ENCODE measurements around the gene ICAM5. TPM values are rescaled to one million over a fixed set of nuclear protein-coding genes. Genes with fewer than 3 reads are reported as not detected.

The ICAM5 gene
- total and polyA plus RNA-seq, 5 experiments from 2014 or later: not detected

DNA sequence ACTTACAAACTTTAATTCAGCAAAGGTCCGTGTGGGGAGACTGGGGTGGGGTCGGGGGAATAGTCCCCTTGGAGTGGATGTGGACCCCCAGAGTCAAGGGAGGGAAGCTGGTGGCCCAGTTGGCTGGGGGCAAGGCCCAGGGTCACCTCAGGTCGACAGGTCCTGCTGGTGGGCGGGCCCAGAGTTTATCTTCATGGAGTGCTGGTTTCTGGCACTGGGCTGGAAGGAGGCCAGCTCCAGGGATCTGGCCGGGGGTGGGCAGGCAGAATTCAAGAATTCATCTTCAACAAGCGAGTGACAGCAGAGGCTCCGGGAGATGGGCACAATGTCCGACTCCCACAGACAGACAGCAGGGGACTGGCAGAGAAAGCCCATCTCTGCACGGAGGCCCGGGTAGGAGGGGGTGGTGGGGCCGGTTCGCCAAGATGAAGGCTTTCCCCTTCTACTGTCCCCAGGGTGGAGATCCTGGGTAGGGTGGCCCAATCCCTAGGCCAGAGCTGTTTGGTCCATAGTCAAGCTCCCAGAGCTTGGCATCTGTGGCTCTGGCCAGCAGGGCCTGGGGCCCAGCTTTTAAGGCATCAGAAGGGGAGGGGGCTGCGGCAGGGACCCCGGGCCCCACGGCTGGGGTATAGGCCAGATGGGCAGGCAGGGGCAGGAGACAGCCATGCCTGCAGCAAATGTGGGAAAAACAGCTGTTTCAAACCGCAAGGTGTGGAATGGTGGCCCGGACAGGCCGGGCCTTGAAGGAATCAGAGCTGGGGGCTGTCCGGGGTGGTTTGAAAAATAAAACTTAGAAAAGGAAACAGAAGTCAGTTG, 26.7 kb downstream of the ICAM5 start:
- DNase-seq: no peak

DNA sequence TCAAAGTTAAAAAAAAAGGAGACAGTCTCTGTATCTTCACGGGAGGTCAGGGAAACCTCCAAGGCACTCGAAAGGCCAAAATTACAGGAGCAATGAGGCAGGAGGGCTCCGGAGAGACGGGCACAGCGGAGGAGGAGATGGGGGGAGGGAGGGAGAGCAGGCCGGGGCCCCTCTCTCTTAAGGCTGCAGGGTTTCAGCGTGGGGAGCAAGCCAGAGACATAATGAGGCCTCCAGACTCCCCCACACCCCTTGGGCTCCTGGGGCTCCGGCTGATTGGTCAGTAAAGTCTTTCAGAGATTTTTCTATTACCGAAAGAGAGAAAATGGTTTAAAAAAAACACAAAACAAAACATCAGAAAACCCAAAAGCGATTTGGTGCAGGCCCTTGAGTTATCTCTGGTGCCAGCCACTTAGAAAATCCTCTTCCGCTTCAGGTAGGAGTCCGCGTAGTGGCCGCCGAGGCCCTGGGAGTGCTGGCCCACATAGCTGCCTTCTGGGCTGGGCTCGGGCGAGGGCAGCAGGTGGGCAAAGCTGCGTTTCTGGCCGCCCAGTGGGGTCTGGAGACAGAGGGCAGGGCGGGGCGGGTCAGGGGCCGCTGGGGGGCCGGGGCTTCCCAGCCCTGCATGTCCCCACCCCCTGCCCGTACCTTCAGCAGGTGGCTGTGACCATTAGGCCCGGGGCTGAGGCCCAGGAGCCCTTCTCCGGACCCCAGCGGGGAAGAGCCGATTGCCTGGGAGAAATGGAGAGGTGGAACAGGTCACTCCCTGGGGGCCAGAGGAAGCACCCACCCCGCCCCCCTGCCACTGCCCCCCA, 27.5 kb downstream of the ICAM5 start:
- DNase-seq: no peak
- Mint-ChIP-seq H3K4me3 (peak overlapping the region in 2 of 10 donors; percentile 19 to 32), H3K27ac (peak overlapping the region in 4 of 10 donors; percentile 15 to 67 (median 38)), H3K27me3 (no peaks in the 10 kb centered on the region), H3K36me3 (peaks cover 0 to 44% (median 10%) of the 10 kb centered on the region in 3 donors), H3K9me3 (no peaks in the 10 kb centered on the region), H3K4me1 (peaks cover 7 to 24% (median 16%) of the 10 kb centered on the region in 4 donors)
- no peak for ATAC-seq
- POLR2A ChIA-PET: interaction anchor here (0.6 to 1.6 kb wide), 4 partner anchors 28 to 159 kb away, joined by 3 to 7 read pairs (median 4); partner anchors contain the start of gene ICAM5

More for the DNA sequence above, 26.7 kb downstream of the ICAM5 start:
- no peaks in the 10 kb centered on the region for H3K27me3 Mint-ChIP-seq
- H3K4me1 Mint-ChIP-seq: peaks cover 4 to 24% (median 16%) of the 10 kb centered on the region in 4 donors
- H3K9me3 Mint-ChIP-seq: no peaks in the 10 kb centered on the region
- ATAC-seq: no peak
- POLR2A ChIA-PET: interaction anchor here (0.6 to 1.6 kb wide), 5 partner anchors 27 to 333 kb away, joined by 3 to 7 read pairs (median 3); partner anchors contain the start of gene ICAM5
- peak overlapping the region; percentile 83 to 93 (median 90) for H3K4me3 Mint-ChIP-seq
- H3K27ac Mint-ChIP-seq: peak overlapping the region; percentile 58 to 97 (median 84)
- H3K36me3 Mint-ChIP-seq: peaks cover 0 to 38% (median 8%) of the 10 kb centered on the region in 3 donors

DNA sequence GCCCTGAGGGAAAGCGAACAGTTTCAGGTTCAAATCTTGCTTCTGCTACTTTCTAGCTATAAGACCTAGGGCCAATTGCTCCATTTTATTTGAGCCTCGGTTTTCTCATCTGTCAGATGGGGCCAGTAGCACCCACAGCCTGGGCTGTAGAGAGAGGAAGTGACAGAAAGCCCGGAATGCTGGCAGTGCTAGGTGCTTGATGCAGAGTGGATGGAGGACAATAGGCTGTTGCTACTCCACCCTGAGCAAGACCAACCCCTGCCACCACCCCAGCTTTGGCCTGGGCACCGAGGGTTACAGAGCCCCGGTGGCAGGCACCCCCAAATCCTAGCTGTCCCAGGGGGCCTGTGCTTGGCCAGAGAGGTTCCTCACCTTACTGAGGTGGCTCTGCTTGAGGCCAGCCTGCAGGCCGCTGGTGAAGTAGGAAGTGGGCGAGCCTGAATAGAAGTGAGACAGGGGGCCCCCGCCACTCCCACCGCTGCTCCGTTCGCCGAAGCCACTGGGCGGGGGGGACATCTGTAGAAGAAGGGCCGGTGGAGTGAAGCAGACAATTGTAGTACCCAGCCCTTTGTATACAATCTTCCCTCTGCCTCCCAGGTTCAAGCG, 28.2 kb downstream of the ICAM5 start:
- Mint-ChIP-seq H3K4me3 (peak overlapping the region in 1 of 10 donors; percentile 11), H3K27ac (no peak overlapping the region), H3K36me3 (peaks cover 0 to 45% (median 10%) of the 10 kb centered on the region in 3 donors), H3K27me3 (no peaks in the 10 kb centered on the region), H3K4me1 (peaks cover 7 to 24% (median 16%) of the 10 kb centered on the region in 4 donors), H3K9me3 (no peaks in the 10 kb centered on the region)
- POLR2A ChIA-PET: interaction anchor here (1.1 kb wide), 1 partner anchor 16 kb away, joined by 5 read pairs; the partner anchor contains the start of gene RAVER1
- DNase-seq: no peak
- ATAC-seq: no peak

DNA sequence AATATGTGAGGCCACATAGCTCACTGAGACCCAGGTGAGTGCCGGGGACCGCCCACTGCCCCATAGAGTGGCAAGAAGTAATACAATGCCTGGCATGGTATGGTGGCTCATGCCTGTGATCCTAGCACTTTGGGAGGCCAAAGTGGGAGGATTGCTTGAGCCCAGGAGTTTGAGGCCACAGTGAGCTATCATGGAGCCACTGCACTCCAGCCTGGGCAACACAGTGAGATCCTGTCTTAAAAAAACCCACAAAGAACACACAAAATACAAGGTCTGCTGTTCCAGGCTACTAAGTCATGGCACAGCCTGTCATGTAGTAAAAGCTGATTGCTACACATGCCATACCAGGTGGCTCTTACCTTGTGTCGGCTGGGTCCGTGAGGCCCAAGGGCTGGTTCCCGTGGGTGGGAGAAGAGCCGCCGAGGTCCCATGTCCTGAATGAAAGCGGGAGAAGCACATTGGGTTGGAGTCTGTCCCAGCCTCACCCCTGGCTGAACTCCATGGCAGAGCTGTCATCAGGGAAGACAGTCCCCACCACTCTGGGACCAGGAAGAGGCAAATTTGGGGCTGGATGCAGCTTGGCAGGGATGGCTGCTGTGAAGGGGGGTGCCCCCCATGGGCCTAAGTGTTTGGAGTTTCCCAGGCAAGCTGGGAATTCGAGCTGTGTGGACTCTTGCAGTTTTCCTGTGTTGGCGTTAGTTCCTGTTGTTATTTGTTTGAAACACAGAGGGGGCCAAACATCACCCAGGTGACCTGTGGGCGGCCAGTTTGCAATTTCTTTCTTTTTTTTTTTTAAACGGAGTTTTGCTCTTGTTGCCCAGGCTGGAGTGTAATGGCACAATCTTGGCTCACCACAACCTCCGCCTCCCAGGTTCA, 29.3 kb downstream of the ICAM5 start:
- Mint-ChIP-seq H3K9me3 (no peaks in the 10 kb centered on the region), H3K4me3 (no peak overlapping the region), H3K36me3 (peaks cover 0 to 53% (median 10%) of the 10 kb centered on the region in 3 donors), H3K27me3 (no peaks in the 10 kb centered on the region), H3K4me1 (peaks cover 7 to 19% (median 16%) of the 10 kb centered on the region in 4 donors), H3K27ac (peak overlapping the region in 1 of 10 donors; percentile 11)
- no peak for DNase-seq
- ATAC-seq: no peak
- POLR2A ChIA-PET: interaction anchor here (0.5 to 1.1 kb wide), 2 partner anchors 15 to 456 kb away, joined by 5 to 6 read pairs; partner anchors contain the start of gene RAVER1

DNA sequence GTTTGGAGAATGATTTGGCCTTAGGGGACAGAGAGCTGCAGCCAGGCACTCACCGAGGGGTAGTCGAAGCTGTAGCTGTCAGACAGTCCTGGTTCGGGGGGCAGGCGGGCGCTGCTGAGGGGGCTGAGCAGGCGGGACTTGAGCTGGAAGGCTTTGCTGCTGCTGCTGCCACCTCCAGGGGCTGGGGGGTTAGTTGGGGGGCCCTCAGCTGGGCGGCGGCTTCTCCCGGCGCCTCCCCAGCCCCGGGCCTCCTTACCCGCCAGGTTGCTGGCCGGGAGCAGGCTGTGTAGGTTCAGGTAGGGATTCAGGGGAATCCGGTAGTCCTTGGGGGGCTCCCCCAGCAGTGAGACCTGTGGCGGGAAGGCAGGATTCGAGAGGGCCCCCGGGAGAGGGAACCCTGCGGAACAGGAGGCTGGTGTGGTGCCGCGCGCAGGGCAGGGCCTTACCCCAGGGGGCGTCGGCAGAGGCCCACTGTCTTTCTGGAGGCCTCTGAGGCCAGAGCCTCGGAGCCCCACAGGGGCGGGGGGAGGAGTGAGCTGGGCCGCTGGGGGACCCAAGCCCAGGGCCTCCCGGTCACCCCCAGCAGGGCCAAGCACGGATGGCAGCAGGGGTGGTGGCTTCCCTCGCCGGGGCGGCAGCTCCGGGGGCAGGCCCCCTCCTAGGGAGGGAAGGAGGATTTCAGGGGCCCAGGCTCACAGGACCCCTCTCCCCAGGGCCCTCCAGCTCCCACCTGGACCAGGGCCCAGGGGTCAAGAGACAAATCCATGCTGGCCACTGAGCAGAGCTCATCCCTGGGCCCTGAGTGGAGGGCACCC, 31.1 kb downstream of the ICAM5 start:
- no peak for DNase-seq
- peaks cover 4 to 7% (median 5%) of the 10 kb centered on the region in 4 donors for H3K4me1 Mint-ChIP-seq
- POLR2A ChIA-PET: interaction anchor here (0.6 to 1.2 kb wide), 6 partner anchors 10 to 247 kb away, joined by 3 to 10 read pairs (median 4); partner anchors contain the start of gene RAVER1
- no peak overlapping the region for H3K27ac Mint-ChIP-seq
- ATAC-seq: no peak
- peaks cover 0 to 69% (median 11%) of the 10 kb centered on the region in 3 donors for H3K36me3 Mint-ChIP-seq
- no peak overlapping the region for H3K4me3 Mint-ChIP-seq
- H3K27me3 Mint-ChIP-seq: no peaks in the 10 kb centered on the region
- H3K9me3 Mint-ChIP-seq: no peaks in the 10 kb centered on the region

DNA sequence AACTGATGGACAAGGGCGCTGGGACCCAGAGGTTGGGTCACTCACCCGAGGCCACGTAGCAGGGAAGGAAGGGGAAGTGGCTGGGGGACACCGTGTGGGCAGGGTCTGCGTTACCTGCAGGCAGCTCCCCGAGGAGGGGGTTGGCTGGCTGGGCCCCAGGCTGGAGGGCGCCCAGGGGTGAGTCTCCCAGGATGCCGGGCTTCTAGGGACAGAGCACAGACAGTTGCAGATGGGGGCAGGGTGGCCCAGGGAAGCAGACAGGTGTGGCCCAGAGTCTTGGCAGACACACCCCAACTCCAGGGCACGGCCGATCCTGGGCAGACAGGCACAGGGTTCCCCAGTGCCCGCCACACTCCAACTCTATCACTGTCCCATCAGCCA, 31.7 kb downstream of the ICAM5 start:
- peak overlapping the region in 1 of 10 donors; percentile 20 for H3K27ac Mint-ChIP-seq
- H3K4me1 Mint-ChIP-seq: peaks cover 0 to 3% (median under 1%) of the 10 kb centered on the region in 4 donors
- POLR2A ChIA-PET: interaction anchor here (0.5 to 1.2 kb wide), 4 partner anchors 10 to 94 kb away, joined by 3 to 10 read pairs (median 4); partner anchors contain the start of gene RAVER1
- ATAC-seq (no peak), DNase-seq (no peak)
- no peaks in the 10 kb centered on the region for H3K27me3 Mint-ChIP-seq
- H3K4me3 Mint-ChIP-seq: no peak overlapping the region
- peaks cover 0 to 69% (median 10%) of the 10 kb centered on the region in 3 donors for H3K36me3 Mint-ChIP-seq
- H3K9me3 Mint-ChIP-seq: no peaks in the 10 kb centered on the region

DNA sequence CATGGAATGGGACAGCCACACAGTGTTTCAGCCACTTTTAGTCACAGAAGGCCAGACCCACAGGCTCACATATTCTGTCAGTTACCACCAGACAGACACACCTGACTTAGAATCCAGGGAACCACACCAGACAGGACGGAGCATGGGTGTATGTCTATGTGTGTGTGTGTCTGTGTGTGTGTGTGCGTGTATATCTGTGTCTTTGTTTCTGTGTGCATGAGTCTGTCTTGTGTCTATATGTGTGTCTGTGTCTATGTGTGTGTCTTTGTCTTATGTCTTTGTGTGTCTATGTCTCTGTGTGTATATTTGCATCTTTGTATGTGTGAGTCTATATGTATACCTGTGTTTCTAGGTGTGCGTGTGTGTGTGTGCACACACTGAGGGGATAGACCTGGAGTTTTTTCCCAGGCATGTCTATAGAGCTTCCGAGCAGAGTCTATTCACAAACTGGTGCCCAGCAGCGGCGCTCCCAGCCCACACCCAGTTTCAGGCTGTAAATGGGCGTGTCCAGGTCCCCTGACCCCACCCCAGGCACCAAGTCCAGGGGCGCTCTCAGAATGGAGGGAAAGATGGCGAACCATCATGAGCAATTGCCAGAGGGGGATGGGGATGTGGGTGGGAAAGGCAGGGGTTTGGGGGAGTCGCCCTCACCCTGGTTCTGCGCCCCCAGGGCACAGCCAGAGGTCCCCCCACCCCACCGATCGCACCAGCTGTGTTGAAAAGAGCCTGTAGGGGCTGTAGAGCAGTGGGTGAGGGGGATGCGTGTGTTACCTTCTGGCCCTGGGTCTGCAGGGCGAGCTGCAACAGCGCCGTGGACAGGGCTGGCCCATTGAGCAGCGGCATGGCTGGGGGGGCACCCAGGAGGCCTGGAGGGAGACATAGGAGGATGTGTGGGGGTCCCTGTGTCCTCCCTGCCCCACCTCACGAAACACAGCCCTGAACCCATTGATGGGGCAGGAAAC, 32.4 kb downstream of the ICAM5 start:
- Mint-ChIP-seq H3K27ac (peak overlapping the region in 6 of 10 donors; percentile 1 to 64 (median 12)), H3K4me3 (no peak overlapping the region), H3K27me3 (no peaks in the 10 kb centered on the region), H3K9me3 (no peaks in the 10 kb centered on the region), H3K36me3 (peaks cover 0 to 70% (median 10%) of the 10 kb centered on the region in 3 donors), H3K4me1 (peaks cover 0 to 3% (median under 1%) of the 10 kb centered on the region in 4 donors)
- ATAC-seq: no peak
- no peak for DNase-seq
- POLR2A ChIA-PET: interaction anchor here (0.5 to 2.6 kb wide), 3 partner anchors 9 to 11 kb away, joined by 4 to 8 read pairs (median 5); partner anchors contain the start of gene RAVER1

DNA sequence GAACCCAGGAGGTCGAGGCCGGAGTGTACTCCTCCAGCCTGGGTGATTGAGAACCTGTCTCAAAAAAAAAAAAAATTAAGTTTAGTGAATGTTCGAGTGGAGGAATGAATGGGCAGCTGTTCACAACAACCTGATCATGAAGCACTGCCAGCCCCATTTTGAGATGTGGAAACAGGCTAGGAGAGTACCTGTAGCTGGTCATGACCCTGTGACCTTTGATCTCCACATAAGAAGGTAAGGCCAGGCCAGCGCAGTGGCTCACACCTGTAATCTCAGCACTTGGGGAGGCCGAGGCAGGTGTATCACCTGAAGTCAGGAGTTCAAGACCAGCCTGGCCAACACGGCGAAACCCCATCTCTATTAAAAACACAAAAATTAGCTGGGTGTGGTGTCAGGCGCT, 36.0 kb downstream of the ICAM5 start:
- H3K4me3 Mint-ChIP-seq: peak overlapping the region in 1 of 10 donors; percentile 29
- DNase-seq (no peak), ATAC-seq (no peak)
- no peaks in the 10 kb centered on the region for H3K9me3 Mint-ChIP-seq
- POLR2A ChIA-PET: interaction anchor here (0.7 to 1.0 kb wide), 2 partner anchors 16 to 192 kb away, joined by 3 to 4 read pairs; no protein-coding TSS in a partner anchor
- no peaks in the 10 kb centered on the region for H3K27me3 Mint-ChIP-seq
- H3K4me1 Mint-ChIP-seq: peaks cover 4 to 12% (median 6%) of the 10 kb centered on the region in 4 donors
- no peak overlapping the region for H3K27ac Mint-ChIP-seq
- peaks cover 0 to 69% (median 7%) of the 10 kb centered on the region in 3 donors for H3K36me3 Mint-ChIP-seq

DNA sequence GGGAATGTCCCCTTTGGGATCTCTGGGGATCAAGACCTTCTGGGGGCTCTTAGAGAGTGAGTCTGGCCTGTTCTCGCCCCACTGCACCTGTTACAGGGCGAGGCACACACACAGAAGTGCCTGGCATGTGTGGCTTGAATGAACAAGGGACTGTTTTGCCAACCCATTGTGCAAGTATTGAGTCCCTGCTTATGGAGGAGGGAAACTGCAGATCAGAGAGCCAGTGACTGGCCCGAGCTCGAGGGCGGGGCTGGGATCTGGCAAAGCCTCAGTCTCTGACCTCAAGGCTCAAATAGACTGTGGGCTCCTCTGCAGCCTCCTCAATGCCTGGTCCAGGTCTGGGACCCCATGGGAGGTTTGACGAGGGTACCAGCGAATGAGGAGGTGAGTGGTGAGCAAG, 38.0 kb downstream of the ICAM5 start:
- POLR2A ChIA-PET: interaction anchor here (0.6 kb wide), 1 partner anchor 282 kb away, joined by 3 read pairs; no protein-coding TSS in a partner anchor
- DNase-seq: no peak
- peaks cover 3 to 27% (median 18%) of the 10 kb centered on the region in 4 donors for H3K4me1 Mint-ChIP-seq
- H3K27ac Mint-ChIP-seq: no peak overlapping the region
- no peaks in the 10 kb centered on the region for H3K9me3 Mint-ChIP-seq
- H3K4me3 Mint-ChIP-seq: no peak overlapping the region
- H3K36me3 Mint-ChIP-seq: peaks cover 0 to 66% (median 5%) of the 10 kb centered on the region in 3 donors
- no peak for ATAC-seq
- no peaks in the 10 kb centered on the region for H3K27me3 Mint-ChIP-seq

All from naive thymus-derived CD8-positive, alpha-beta T cell (primary cell).